ENCODE data around the gene RPS26. TPM values are rescaled to one million over a fixed set of nuclear protein-coding genes. Genes with fewer than 3 reads are reported as not detected.

Gene RPS26
- total and polyA plus RNA-seq, 2 of the 13 experiments (the other 11 are each of a cell fraction or from before 2014, with no cell fraction given), result 150 to 421 TPM

GRCh38 chr12:56041552-56042429 is at the start of gene RPS26 (continued):
- TF ChIP-seq ZNF142 (CRISPR knock-in tag; IDR thresholded peaks at IDR 0.05), result peak; percentile 65; the same call in 1 of the 2 replicates
- TF ChIP-seq KLF11 (CRISPR knock-in tag; IDR thresholded peaks at IDR 0.05), result peak; percentile 77; the same call in 1 of the 2 replicates
- TF ChIP-seq MTA1 (CRISPR knock-in tag; IDR thresholded peaks at IDR 0.05; ENCODE audit: borderline replicate concordance), result no peak
- no peak for TF ChIP-seq NR0B2 (CRISPR knock-in tag; IDR thresholded peaks at IDR 0.05)
- TF ChIP-seq ZBTB37 (CRISPR knock-in tag; IDR thresholded peaks at IDR 0.05), result peak; percentile 37; the same call in 1 of the 2 replicates
- TF ChIP-seq MLLT10 (CRISPR knock-in tag; IDR thresholded peaks at IDR 0.05), result 0 out of 2 replicates have a peak, but pooled peaks have one; percentile 70
- peak; percentile 95 for TF ChIP-seq SAP130 (CRISPR knock-in tag; IDR thresholded peaks at IDR 0.05; ENCODE audit: low read depth)
- TF ChIP-seq ZMYM2 (CRISPR knock-in tag; IDR thresholded peaks at IDR 0.05), result no peak
- TF ChIP-seq CBX5 (CRISPR knock-in tag; IDR thresholded peaks at IDR 0.05; ENCODE audit: borderline replicate concordance), result peak; percentile 79; the same call in 1 of the 2 replicates
- 0 out of 2 replicates have a peak, but pooled peaks have one; percentile 46 for TF ChIP-seq ZNF558 (CRISPR knock-in tag; IDR thresholded peaks at IDR 0.05; ENCODE audit: borderline replicate concordance)
- no peak for TF ChIP-seq ZNF296 (CRISPR knock-in tag; conservative IDR thresholded peaks at IDR 0.05)
- no peak for TF ChIP-seq ZNF766 (CRISPR knock-in tag; IDR thresholded peaks at IDR 0.05; ENCODE audit: borderline replicate concordance)
- TF ChIP-seq BCLAF1 (IDR thresholded peaks at IDR 0.05), result no peak
- peak; percentile 70; the same call in 1 of the 2 replicates for TF ChIP-seq ZNF280B (CRISPR knock-in tag; IDR thresholded peaks at IDR 0.05; ENCODE audit: borderline replicate concordance)
- peak; percentile 28; the same call in 1 of the 2 replicates for TF ChIP-seq ZMYM3 (CRISPR knock-in tag; IDR thresholded peaks at IDR 0.05)
